ENCODE results near the gene RAB35.

Gene RAB35

DNA sequence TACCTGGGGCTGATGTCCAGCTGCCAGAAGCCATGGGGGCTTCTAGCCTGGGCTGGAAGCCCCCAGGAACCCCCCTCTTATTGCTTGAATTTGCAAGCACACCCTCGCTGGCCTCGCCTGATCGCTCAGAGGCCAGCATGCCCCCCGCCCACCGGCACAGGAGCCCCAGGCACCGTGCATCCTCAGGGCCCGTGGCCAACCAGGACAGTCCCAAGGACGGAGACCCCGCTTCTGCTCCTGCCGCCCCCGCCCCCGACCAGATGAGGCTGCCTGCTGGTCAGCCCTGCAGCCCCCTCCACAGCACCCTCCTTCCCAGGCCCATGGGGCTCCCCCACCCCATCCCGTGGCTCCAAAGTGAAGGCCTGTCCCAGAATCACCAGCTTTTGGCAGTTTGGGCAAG is 21.2 kb downstream of the RAB35 start:
- Histone ChIP-seq H3K36me3 (ENCODE audit: control insufficient read depth in 2 of 2, insufficient read depth in 1 of 2, low read length in 2 of 2) (peaks cover 0 to 61% of the 10 kb centered on the region in 2 experiments; a peak in 2 of 3 replicates), H3K4me3 (ENCODE audit: low read depth, low read length) (no peak overlapping the region), H3K4me1 (ENCODE audit: control insufficient read depth, insufficient read depth, low read length) (peaks cover 8% of the 10 kb centered on the region; the same call in 1 of the 2 replicates), H3K9me3 (ENCODE audit: control insufficient read depth, insufficient read depth, low read depth, low read length) (no peaks in the 10 kb centered on the region), H3K27ac (ENCODE audit: extremely low read depth, low read depth, low read length) (no peak overlapping the region)
- CTCF ChIA-PET: no interaction called here
- TF ChIP-seq ZNF404 (tag by site-specific recombination; IDR thresholded peaks at IDR 0.05) (no peak), ZNF501 (tag by site-specific recombination; IDR thresholded peaks at IDR 0.05) (no peak)
- POLR2A ChIA-PET: interaction anchor here (0.6 kb wide), 1 partner anchor 21 kb away, joined by 5 read pairs; the partner anchor contains the start of gene RAB35

DNA sequence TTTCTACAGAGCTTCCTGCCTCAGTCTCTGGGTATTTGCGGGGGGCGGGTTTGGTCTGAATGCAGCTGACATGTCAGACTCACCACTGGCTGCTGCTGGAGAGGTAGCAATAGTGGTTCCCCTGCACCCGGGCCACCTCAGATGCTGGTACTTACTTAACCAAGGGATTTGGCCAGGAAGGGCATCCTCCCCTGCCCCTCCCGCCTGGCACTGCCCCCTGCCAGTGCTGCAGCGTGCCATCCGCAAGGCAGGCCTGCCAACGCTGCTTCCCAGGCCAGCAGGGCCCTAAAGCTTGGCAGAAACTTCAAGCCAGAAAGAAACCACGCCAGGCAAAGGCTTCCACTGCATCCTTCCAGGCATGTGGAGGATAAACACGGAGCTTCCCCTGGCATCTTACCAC is 22.1 kb downstream of the RAB35 start:
- CTCF ChIA-PET: no interaction called here
- Histone ChIP-seq H3K4me3 (ENCODE audit: low read depth, low read length) (no peak overlapping the region), H3K4me1 (ENCODE audit: control insufficient read depth, insufficient read depth, low read length) (peaks cover 8% of the 10 kb centered on the region; the same call in 1 of the 2 replicates), H3K27ac (ENCODE audit: extremely low read depth, low read depth, low read length) (no peak overlapping the region), H3K36me3 (ENCODE audit: control insufficient read depth in 2 of 2, insufficient read depth in 1 of 2, low read length in 2 of 2) (peaks cover 0 to 53% of the 10 kb centered on the region in 2 experiments; a peak in 2 of 3 replicates), H3K9me3 (ENCODE audit: control insufficient read depth, insufficient read depth, low read depth, low read length) (no peaks in the 10 kb centered on the region)
- TF ChIP-seq GLIS2 (tag by site-specific recombination; IDR thresholded peaks at IDR 0.05) (0 out of 2 replicates have a peak, but pooled peaks have one; percentile 11), ZXDB (tag by site-specific recombination; IDR thresholded peaks at IDR 0.05) (no peak), ZNF274 (IDR thresholded peaks at IDR 0.05; ENCODE audit: low read length) (no peak), ZNF274 (tag by site-specific recombination; IDR thresholded peaks at IDR 0.05; ENCODE audit: borderline replicate concordance) (no peak)
- TF ChIP-seq, protein P1, sequence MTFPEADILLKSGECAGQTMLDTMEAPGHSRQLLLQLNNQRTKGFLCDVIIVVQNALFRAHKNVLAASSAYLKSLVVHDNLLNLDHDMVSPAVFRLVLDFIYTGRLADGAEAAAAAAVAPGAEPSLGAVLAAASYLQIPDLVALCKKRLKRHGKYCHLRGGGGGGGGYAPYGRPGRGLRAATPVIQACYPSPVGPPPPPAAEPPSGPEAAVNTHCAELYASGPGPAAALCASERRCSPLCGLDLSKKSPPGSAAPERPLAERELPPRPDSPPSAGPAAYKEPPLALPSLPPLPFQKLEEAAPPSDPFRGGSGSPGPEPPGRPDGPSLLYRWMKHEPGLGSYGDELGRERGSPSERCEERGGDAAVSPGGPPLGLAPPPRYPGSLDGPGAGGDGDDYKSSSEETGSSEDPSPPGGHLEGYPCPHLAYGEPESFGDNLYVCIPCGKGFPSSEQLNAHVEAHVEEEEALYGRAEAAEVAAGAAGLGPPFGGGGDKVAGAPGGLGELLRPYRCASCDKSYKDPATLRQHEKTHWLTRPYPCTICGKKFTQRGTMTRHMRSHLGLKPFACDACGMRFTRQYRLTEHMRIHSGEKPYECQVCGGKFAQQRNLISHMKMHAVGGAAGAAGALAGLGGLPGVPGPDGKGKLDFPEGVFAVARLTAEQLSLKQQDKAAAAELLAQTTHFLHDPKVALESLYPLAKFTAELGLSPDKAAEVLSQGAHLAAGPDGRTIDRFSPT (tag by site-specific recombination; IDR thresholded peaks at IDR 0.05): peak; percentile 80; the same call in 1 of the 2 replicates
- POLR2A ChIA-PET: no interaction called here

DNA sequence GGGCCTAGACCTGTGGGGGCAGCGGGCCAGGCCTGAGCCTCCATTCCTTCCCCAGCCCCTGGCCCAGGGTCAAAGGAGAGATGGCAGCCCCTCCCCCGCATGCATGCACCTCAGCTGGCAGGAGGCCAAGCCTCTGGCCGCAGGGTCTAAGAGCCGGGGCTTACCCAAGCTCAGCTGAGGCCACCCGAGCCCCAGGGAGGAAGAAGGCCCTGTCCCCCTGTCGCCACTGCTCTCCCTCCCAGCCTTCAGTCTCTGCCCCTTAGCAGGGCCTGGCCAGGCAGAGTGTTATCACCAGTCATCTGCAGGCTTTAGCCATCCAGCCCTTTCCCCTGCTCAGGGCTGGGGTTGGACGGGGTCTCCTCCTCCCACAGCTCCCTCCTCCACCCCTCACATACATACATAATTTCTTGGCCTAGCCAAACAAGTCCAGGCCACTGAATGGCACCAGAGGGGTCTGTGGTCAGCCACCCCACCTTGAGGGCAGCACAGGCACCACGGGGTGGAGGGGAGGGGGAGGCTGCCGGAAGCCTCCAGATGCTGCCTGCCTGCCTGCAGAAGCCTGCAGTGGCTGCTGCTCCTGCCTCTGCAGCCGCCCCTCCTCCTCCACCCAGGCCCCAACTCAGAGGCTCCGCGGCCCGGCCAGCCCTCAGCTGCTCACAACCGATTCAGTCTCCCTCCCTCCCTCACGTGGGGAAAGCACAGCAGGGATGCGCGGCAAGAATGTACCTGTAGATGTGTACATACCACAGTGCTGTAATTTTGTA is 22.8 kb downstream of the RAB35 start:
- no peak overlapping the region for H3K4me3 ChIP-seq (ENCODE audit: low read depth, low read length)
- CTCF ChIA-PET: interaction anchor here (0.6 kb wide), 1 partner anchor 22 kb away, joined by 3 read pairs; no protein-coding TSS in a partner anchor
- POLR2A ChIA-PET: interaction anchor here (2.6 kb wide), 1 partner anchor 23 kb away, joined by 9 read pairs; the partner anchor contains the start of gene RAB35
- peaks cover 0 to 46% of the 10 kb centered on the region in 2 experiments; a peak in 2 of 3 replicates for H3K36me3 ChIP-seq (ENCODE audit: control insufficient read depth in 2 of 2, insufficient read depth in 1 of 2, low read length in 2 of 2)
- 0 out of 2 replicates have a peak overlapping the region, but pooled peaks have one; percentile 8 for H3K27ac ChIP-seq (ENCODE audit: extremely low read depth, low read depth, low read length)
- H3K4me1 ChIP-seq (ENCODE audit: control insufficient read depth, insufficient read depth, low read length): peaks cover 8% of the 10 kb centered on the region; the same call in 1 of the 2 replicates
- TF ChIP-seq ZIC2 (tag by site-specific recombination; IDR thresholded peaks at IDR 0.05) (peak; percentile 39; the same call in 1 of the 2 replicates), OSR2 (tag by site-specific recombination; IDR thresholded peaks at IDR 0.05) (peak; percentile 87), BCL11B (tag by site-specific recombination; IDR thresholded peaks at IDR 0.05; ENCODE audit: low read depth) (no peak), GLIS1 (tag by site-specific recombination; IDR thresholded peaks at IDR 0.05) (peak; percentile 9; the same call in 1 of the 2 replicates), ZFHX2 (tag by site-specific recombination; conservative IDR thresholded peaks at IDR 0.05) (peak; percentile 20), ZNF510 (tag by site-specific recombination; IDR thresholded peaks at IDR 0.05; ENCODE audit: insufficient replicate concordance) (no peak), ZBTB17 (tag by site-specific recombination; IDR thresholded peaks at IDR 0.05) (peak; percentile 50), ZNF394 (tag by site-specific recombination; IDR thresholded peaks at IDR 0.05; ENCODE audit: borderline replicate concordance) (peak; percentile 28; the same call in 1 of the 2 replicates), ZNF133 (tag by site-specific recombination; IDR thresholded peaks at IDR 0.05) (no peak), SCRT2 (tag by site-specific recombination; IDR thresholded peaks at IDR 0.05) (peak; percentile 81)
- TF ChIP-seq, protein P2, sequence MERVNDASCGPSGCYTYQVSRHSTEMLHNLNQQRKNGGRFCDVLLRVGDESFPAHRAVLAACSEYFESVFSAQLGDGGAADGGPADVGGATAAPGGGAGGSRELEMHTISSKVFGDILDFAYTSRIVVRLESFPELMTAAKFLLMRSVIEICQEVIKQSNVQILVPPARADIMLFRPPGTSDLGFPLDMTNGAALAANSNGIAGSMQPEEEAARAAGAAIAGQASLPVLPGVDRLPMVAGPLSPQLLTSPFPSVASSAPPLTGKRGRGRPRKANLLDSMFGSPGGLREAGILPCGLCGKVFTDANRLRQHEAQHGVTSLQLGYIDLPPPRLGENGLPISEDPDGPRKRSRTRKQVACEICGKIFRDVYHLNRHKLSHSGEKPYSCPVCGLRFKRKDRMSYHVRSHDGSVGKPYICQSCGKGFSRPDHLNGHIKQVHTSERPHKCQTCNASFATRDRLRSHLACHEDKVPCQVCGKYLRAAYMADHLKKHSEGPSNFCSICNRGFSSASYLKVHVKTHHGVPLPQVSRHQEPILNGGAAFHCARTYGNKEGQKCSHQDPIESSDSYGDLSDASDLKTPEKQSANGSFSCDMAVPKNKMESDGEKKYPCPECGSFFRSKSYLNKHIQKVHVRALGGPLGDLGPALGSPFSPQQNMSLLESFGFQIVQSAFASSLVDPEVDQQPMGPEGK (tag by site-specific recombination; IDR thresholded peaks at IDR 0.05): peak; percentile 26; the same call in 1 of the 2 replicates
- TF ChIP-seq, protein P3, sequence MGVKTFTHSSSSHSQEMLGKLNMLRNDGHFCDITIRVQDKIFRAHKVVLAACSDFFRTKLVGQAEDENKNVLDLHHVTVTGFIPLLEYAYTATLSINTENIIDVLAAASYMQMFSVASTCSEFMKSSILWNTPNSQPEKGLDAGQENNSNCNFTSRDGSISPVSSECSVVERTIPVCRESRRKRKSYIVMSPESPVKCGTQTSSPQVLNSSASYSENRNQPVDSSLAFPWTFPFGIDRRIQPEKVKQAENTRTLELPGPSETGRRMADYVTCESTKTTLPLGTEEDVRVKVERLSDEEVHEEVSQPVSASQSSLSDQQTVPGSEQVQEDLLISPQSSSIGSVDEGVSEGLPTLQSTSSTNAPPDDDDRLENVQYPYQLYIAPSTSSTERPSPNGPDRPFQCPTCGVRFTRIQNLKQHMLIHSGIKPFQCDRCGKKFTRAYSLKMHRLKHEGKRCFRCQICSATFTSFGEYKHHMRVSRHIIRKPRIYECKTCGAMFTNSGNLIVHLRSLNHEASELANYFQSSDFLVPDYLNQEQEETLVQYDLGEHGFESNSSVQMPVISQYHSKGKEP (tag by site-specific recombination; IDR thresholded peaks at IDR 0.05): peak; percentile 89
- H3K9me3 ChIP-seq (ENCODE audit: control insufficient read depth, insufficient read depth, low read depth, low read length): no peaks in the 10 kb centered on the region

Data from HEK293 (cell line).